ENCODE data around the gene FMNL2.

Gene FMNL2

DNA sequence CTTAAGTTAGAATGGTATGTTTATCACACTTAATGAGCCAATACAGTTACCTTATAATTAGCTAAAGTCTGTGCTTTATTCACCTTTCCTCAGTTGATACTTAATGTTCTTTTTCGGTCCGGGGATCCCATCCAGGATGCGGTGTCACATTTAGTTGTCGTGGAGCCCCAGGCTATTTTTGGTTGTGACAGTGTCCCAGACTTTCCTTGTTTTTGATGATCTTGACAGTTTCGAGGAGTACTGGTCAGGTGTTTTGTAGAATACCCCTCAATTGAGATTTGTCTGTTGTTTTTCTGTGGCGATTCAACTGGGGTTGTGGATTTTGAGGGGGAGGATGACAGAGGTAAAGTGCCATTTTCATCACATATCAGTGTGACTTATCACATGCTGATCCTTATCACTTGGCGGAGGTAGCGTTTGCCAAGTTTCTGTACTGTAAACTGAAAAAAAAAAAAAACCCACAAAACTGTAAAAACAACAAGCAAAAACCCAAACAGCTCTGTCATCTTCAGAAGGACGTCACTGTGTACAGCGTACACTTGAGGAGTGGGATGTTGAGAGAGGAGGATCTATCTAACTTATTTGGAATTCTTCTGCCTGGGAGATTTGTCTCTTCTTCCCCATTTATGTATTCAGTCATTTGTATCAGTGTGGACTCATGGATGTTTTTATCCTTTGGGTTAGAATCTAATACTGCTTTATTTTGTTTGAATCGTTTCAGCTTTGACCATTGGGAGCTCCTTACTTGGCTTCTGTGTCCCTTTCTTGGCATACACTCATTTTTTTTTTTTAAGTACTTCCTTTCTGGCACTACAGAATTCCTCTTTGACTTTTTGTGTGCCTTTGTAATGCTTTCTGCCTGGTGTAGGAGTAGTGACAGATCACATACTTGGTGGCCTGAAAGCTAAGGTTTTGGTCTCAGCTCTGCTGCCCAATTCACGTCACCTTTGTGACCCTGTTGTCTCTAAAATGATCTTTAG is 68.1 kb downstream of the FMNL2 start:
- DNase-seq (ENCODE audit: low read depth in 2 of 2): no peak

DNA sequence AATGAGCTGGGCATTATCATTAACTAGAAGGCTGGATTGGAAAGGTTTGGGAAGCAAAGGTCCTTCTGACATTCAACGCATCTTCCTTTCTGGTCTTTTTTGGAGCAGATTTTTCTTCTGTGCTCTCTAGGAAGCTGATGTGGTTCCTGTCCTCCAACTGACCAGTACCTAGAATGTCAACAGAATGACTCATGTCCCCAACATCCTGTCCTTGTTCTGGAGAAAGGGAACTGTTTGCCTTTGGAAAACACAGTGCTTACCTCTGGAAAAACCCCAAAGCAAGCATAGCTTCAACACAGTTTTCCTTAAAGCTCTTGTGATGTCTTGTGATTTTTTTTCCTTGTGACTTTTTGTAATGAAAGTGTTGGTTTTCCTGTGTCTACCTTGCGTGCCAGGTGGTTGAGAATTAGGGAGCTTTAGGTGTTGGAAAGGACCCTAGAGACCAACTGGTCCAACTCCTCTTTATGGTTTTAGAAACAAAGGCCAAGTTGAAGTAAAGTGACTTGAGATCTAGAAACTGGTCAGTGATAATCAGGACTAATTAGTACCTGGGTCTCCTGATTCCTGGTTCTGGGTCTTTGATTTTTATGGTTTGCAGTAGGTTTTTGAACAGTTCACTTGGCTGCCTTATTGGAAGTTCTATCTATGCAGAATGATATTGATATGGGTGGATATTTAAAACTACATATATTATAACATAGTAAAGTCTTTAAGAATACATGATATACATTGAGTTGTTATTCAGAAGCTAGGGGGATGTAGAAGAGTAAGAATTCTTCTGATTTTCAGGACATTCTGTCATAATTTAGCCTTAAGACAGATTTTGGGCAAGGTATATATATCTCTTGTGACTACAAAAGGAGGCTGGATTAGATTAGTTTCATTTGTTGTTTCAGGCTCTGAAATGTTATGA is 70.5 kb downstream of the FMNL2 start:
- no peak for DNase-seq (ENCODE audit: low read depth in 2 of 2)

DNA sequence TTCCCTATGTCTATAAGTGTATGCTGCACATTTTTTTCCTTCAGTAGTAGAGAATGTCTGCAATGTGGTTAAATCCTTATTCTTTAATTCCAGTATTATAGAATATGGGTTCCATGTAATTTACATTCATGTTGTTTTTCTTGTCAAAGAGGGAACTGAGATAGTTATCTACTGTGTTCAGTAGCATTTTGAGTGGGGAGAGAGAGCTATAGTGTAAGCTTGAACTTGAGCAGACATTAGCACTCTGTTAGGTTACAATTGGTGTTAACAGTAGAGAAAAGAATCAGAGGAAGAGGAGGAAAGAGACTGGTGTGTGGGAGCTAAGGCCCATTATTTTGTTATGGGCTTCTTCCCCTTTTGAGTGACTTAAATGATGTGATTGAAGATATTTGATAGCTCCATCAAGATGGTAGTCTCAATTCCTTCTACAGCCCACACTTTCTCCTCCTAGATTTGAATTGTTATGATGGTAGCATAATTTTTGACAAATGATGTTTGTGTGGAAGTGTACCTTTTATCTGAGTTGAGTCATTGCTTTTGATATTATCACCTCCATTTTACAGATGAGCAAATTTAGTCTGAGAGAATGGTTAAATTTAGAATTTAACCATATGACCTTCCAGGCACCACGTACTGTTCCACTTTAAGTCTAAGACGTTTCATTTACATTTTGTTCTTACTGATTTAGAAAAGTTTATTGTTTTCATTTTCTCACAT is 71.3 kb downstream of the FMNL2 start:
- DNase-seq (ENCODE audit: low read depth in 2 of 2): no peak

DNA sequence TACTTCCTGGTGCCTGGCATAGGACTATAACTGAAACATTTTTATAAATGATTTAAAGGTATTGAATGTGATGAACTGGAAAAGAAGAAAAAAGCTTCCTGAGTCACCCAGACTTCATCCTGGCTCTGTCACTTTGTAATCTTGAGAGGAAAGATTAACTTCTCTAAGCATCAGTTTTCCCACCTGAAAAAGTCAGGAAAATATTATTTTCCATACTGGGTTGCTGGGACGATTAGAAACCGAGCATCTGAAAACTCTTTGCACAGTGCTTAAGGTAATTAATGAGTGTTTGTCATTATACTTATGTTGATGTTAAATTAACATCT is 71.8 kb downstream of the FMNL2 start:
- DNase-seq (ENCODE audit: low read depth in 2 of 2): no peak

DNA sequence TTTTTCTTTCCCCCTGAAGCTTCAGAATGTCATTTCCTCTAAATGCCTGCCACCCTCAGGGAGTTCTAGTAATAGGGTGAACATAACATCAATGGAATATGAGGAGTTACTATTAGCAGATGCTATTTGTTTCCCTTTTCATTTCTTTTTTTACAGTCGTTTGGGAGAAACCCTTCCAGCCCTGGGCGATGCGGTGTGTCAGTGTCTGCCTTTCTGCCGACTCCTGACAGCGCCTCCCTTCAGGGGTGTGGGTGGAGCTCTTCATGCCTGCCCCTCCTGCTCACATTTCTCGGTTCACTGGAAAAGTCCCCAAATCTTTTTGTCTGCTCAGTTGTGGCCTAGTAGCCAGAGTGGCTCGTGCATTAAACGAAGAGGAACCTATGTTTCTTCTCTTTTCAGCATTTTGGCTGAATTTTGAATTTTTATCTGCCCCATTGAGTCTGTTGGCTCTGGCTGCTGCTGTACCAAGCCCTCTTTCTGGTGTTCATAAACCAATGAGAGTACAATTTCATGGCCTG is 72.3 kb downstream of the FMNL2 start:
- no peak for DNase-seq (ENCODE audit: low read depth in 2 of 2)

DNA sequence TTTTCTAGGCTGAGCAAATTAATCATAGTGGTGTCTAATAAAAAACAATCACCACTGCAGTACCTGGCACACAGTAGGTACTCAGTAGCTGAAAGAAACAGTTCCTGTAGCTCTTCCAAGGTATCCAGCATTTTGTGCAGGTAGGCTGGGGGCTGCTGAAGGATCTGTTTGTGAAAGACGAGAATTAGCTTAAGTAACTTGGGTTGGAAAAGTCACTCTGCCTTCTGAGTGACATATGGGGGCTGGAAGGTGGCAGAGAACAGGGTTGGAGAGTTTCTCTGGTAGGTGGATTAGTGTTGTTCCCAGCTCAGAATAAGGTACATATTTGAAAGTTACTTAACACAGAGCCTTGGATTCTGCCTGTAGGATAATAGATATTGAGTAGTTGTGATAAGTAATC is 72.8 kb downstream of the FMNL2 start:
- DNase-seq (ENCODE audit: low read depth in 2 of 2): no peak

DNA sequence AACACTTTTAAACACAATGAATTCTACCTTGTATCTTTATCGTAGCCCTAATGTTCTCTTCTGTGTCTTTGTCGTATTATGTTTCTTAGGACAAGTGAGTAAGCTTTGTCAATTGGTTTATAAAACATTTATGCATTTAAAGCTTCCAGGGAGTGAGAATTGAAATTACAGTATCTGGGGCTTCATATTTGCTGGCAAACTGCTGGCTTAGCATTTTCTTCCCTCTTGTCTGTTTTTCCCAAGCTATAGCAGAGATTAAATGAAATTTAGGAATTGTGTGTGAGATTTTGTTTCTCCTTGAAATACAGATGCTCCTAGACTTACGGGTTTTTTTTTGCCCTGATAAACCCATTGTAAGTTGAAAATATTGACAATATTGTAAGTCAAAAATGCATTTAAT is 73.3 kb downstream of the FMNL2 start:
- no peak for DNase-seq (ENCODE audit: low read depth in 2 of 2)

DNA sequence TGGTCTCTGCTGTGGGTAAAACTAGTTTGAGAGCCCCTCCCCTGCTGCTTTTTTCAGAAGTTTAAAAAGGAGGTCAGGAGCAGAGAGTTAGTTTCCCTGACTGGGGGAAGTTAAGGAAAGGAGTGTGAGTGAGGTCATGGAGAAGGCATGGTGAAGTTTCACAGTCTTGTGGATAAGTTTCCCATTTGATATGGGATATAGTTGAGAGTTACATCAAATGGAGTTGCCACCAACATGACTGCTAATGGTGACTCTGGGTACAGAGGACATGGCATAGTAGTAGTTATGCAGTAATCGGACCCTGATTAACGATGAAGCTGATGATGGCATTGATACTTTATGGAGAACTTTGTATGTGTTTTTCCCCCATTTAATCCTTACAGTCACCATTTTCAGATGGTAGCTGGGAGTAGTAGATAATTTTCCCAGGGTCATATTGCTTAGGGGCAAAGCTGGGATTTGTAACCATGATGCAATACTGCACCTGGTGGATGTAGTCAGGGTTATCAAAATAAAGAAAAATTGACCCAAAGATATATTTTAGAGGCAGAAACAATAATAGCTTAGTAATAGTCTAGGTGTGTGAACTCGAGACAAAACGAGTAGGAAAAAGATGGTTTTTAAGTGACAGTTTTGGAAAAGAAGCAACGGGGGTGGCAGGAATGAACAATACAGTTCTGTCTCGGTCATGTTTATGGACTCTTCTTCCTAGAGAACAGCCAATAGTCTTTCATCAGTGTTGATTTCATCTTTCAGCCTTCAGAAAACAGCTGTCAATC is 74.6 kb downstream of the FMNL2 start:
- DNase-seq (ENCODE audit: low read depth in 2 of 2): no peak

DNA sequence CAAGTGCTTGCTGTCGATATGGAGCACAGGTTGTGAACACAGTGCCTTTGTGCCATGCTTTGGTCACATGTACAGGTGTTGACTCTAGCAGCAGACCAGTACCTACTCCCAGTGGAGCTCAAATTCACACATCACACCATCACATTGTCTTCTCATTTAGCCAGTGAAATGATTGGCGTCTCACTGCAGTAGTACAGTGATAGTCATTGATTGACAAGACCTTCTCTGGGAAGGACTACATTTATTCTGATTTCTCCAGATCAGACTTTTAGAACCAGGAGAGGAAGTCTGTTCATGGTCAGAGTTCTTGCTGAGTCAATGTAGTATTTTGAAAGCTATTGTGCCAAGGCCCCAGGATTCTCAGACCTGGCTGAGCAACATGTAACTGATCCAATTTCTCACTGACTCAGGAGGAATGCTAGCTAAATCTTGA is 75.2 kb downstream of the FMNL2 start:
- DNase-seq (ENCODE audit: low read depth in 2 of 2): no peak

DNA sequence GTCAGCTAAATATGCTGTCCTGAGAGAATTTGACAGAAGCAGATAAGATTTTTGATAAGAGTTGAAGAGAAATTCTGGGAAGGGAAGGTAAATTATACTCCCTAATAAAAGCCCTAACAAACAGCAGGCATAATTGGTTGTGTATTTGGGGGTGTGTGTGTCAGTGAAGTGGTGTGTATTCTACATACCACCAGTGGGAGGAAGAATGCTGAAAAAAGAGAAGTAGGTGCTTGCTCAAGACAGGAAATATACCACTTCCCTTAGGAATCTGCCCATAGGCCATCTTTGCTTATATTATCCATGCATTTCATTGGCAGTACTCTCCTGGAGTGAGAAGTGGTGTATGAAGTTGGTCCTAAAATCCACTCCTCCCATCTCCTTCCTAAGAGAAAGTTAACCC is 76.2 kb downstream of the FMNL2 start:
- DNase-seq (ENCODE audit: low read depth in 2 of 2): no peak

DNA sequence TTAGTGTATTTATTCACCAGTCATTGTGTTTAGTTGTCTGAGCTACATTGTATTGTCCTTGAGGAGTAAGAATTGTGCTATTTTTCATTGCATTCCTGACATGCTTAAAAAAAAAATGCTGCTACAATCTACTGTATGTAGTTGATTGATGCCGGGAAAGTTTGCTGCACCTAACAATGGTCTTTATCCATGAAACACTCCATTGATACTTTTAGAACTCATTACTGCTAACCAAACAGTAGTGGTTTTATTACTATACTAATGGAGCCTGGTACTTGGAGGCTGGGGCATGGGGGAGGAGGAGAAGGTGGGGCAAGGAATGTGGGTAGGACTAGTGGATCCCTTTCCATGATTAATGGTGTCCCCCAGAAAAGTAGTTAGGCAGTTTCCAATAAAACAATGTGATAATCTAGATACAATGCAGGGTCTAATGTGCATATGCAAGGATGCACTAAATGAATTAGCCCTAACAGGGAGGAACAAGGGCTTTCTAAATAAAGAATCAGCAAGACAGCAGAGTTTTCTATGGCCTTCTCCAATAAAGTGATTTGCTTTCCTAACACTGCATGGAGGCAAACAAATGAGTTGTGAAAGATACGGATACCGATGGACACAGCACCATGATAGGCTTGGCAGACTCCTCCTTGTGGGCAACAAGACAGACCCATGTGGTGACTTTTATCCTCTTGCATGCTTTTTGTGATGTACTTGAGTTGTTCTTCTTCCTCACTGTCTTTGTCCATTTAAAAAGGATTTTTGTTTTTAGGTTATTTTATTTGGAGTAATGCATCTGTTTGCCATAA is 78.5 kb downstream of the FMNL2 start:
- no peak for DNase-seq (ENCODE audit: low read depth in 2 of 2)

DNA sequence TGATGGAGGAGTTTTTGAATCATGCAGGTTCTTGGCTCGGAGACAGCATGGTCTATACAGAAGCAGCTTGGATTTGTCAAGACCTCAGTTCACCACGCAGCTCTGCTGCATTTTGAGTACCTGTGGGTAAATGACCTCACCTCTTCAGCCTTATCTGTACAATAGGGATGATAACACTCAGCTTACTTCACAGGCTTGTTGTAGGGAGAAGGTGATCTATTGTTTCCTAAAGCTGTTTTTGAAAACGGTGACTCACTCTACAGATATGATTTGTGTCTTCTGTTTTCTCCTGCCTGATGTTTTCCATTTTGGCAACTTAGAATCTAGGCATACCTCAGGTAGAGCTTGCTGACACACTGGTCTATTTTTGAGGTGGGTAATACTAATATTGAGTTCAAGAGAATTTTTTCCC is 80.3 kb downstream of the FMNL2 start:
- peak in 1 of 2 donors; percentile 22 for DNase-seq (ENCODE audit: low read depth in 2 of 2)

DNA sequence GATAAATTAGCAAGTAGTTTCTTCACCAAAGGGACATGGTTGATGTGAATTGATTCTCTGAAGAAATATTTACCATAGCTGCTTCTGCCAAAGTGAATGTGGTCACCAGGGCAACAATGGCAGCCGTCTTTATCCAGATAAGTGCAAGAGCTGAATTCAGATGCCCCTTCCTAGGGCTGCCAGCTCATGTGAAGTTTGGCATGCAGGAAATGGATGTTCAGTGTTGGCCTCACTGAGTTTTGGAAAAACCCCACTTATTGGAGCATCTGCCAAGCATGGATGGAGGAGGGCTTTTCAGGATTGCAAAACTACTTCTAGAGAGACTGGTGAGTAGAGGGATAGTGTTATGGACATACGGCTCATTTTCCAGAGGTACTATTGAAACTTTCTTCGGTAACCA is 80.8 kb downstream of the FMNL2 start:
- DNase-seq (ENCODE audit: low read depth in 2 of 2): no peak

DNA sequence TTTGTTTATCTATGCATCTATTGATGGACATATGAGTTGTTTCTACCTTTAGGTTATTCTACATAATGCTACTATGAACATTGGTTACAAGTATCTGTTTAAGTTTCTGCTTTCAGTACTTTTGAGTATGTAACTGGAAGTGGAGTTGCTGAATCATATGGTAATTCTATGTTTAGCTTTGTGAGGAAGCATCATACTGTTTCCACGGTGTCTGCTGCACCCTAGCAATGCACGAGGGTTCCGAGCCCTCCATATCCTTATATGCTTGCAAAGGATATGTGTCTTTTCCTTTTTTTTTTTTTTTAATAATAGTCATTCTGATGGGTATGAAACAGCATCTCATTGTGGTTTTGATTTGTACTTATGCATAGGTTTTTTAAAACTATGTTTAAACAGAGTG is 83.7 kb downstream of the FMNL2 start:
- no peak for DNase-seq (ENCODE audit: low read depth in 2 of 2)

DNA sequence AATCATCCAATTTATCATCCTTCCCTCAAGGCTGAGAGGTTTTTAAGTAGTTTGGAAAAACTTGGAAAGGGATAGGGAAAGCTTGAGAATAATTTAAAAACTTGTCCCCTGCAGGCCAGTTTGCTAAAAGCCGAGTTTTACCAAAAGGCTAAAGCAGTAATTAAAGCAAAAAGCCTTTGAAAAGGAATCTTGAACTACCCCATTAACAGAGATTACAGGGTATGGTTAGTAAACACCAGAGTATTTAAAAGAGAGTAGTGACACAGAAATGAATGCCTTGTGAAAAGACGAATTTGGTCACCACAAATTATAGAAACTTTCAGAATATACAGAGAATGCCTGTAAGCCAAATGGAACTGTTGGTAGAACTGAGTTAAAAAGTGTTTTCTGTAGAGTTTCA is 85.0 kb downstream of the FMNL2 start:
- DNase-seq (ENCODE audit: low read depth in 2 of 2): no peak

DNA sequence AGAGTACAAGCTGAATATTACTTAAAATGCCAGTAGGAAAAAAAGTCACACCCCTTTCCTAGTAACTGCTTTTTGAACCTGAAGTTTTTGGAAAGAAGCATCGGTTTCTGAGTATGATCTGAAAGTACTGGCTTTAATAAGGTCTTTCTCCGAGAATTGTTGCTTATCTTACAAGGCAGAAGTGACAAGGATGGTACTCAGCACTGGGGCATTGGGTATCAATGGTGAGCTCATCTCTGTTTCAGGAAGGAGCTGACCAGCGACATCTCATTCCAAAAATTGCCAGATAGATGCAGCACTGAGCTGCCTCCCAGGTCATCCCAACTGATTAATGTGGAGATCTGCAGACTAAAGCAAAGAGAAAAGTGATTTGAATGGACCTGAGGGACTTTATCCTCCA is 85.4 kb downstream of the FMNL2 start:
- no peak for DNase-seq (ENCODE audit: low read depth in 2 of 2)

DNA sequence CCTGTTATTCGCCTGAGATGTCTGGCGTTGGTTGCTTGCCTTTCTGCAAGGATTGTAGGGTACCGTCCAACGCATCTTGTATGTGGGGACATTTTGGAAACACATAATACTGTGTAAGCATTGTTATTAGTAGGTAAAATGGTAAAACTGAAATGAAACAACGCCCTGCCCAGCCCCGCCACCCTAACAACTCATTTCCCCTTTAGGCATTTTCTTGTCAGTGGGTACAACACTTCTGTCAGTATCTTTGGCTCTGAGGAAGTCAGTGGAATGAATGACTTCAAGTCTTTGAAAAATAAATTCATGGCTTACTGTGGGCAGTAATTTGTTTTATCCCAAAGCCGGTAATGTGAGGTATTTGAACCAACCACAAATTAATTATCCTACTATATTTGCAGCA is 86.0 kb downstream of the FMNL2 start:
- DNase-seq (ENCODE audit: low read depth in 2 of 2): no peak

DNA sequence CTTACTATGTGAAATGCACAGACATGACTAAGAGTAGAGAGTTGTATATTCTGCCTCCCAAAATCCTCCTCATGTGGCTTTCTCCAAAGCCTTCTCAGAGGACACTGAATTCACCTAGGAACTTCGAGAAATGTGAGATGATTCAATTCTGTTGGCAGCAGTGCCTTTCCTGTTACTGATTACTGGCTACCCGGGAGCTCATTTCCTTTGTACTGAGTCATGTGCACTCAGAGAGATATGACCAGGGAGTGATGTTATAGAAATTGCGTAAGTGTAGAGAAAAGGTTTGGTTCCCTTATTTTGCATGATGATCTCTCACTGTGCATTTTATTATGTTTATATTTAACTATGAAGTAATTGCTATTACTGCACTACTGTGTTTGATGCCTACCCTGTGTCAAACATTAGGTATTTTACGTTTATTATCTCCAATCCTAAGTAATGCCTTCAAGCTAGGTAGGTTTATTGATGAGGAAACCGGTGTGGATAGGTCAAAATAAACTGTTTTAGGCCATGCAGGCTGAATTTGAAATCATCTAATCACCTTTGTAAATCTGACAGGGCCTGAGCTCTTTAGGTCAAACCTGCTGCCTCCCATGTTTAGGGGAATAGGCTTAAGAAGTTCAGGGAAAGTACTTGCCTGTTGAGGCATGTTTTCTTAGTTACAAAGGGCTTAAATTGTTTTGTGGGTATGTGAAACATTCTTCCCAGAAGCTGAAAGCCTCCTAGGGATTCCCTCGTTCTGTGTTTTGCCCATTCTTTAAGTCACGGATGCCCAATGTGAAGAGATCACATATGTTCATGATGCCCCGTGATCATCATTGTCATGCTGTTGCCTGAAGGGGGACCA is 86.8 kb downstream of the FMNL2 start:
- no peak for DNase-seq (ENCODE audit: low read depth in 2 of 2)

DNA sequence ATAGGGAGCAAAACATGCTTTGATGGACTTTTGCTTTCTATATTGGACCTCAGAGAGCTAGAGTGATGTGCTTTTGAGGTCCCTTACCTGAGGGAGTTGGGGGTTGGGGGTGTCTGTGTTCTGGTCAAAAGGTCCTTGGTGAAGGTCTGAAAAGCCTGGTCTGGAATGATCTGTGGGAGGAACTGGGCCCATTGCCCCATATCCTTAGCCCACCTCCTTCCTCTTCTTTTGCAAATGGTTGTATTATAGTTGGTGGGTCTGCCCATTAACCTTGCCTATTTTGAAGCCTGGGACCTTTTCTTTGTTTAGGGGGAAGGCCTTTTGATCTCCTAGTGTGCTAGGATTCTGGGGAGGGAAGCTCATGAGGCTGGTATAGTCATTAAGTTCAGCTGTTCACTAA is 88.7 kb downstream of the FMNL2 start:
- no peak for DNase-seq (ENCODE audit: low read depth in 2 of 2)
